Fibroblast of skin of scalp (primary cell): ENCODE measurements around the gene C19orf85.
A peak's percentile ranks its signal among the peaks of the same experiment; 100 is the strongest.

Experiments
- DNase-seq: peaks from one replicate; pipeline ENCODE4 v3.0.0-alpha.2; 2013

The C19orf85 gene

GRCh38 chr19:55477905-55478304 lies 13.4 kb upstream of the C19orf85 start:
- DNase-seq, result no peak

- DNase-seq, result peak; percentile 99
These were observed 11.7 kb upstream of the C19orf85 start, which contains the start of gene ZNF628 for GRCh38 chr19:55476100-55476775. Gene ZNF628, plus strand, starts transcription at chr19:55476617. Its CDS starts 3,294 bp downstream, at chr19:55479911.

- peak; percentile 68 for DNase-seq
These were observed 10.0 kb upstream of the C19orf85 start for GRCh38 chr19:55474269-55475265.

- no peak for DNase-seq
These were observed 8.9 kb upstream of the C19orf85 start for GRCh38 chr19:55473225-55474012.

GRCh38 chr19:55472463-55472862 lies 7.9 kb upstream of the C19orf85 start:
- peak; percentile 76 for DNase-seq

GRCh38 chr19:55471266-55471665 lies 6.7 kb upstream of the C19orf85 start:
- no peak for DNase-seq

GRCh38 chr19:55468054-55468393 lies 3.5 kb upstream of the C19orf85 start:
- DNase-seq, result no peak

GRCh38 chr19:55467236-55468053 lies 2.9 kb upstream of the C19orf85 start:
- DNase-seq, result peak; percentile 54

- no peak for DNase-seq
These were observed 1.7 kb upstream of the C19orf85 start for GRCh38 chr19:55466241-55466614.

- DNase-seq, result no peak
These were observed 1.1 kb upstream of the C19orf85 start for GRCh38 chr19:55465460-55466240.

GRCh38 chr19:55464039-55464661 lies 401 bp downstream of the C19orf85 start:
- DNase-seq, result no peak

GRCh38 chr19:55463583-55464031 lies 944 bp downstream of the C19orf85 start:
- no peak for DNase-seq

- DNase-seq, result no peak
These were observed 1.8 kb downstream of the C19orf85 start for GRCh38 chr19:55462722-55463121.

- peak; percentile 42 for DNase-seq
These were observed 2.5 kb downstream of the C19orf85 start for GRCh38 chr19:55461974-55462626.

GRCh38 chr19:55461259-55461973 lies 3.1 kb downstream of the C19orf85 start, which contains the start of gene ISOC2:
Gene ISOC2, minus strand, starts transcription at chr19:55461642. Its CDS starts 5,156 bp downstream, at chr19:55456486.
- DNase-seq, result peak; percentile 100

- peak; percentile 84 for DNase-seq
These were observed 3.8 kb downstream of the C19orf85 start for GRCh38 chr19:55460670-55461258.

- no peak for DNase-seq
These were observed 4.4 kb downstream of the C19orf85 start for GRCh38 chr19:55459950-55460657.

GRCh38 chr19:55459551-55459949 lies 5.0 kb downstream of the C19orf85 start:
- no peak for DNase-seq
